Daoy (cell line): Measurements from ENCODE around the gene TTC34. TPM values are rescaled to one million over a fixed set of nuclear protein-coding genes. Genes with fewer than 3 reads are reported as not detected.
A peak's percentile ranks its signal among the peaks of the same experiment; 100 is the strongest.

Experiments
- DNase-seq: peaks from one replicate; pipeline ENCODE4 v3.0.0-alpha.2; 2015; ENCODE audit warnings: low read depth
- total RNA-seq: library from RNA; depleted of rRNA; stranded (reverse); fragments of >200 nt; shearing (Covaris generic); gene quantifications from 2 replicates; pipeline ENCODE4 v1.2.3, GENCODE V29; 2014; rRNA removed

Gene TTC34
- total RNA-seq, 1 experiment from 2014 or later: not detected

DNA sequence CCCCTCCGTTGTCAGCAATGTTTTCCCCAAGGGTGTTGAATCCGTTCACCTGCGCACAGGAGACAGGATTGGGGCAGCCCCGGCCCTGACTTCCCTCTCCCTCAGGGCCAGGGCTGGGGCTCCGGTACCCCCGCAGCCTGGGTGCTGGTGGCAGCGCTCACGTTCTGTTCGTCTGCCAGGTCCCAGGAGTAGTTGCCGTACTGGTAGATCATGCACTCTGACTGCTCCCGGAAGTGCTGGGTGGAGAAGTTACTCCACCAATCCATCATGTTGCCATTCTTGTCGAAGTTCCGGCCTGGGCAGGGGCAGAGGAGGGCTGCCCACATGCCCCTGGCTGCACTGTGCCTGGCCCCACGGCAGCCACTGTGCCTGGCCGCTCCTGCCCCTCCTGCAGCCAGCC is 208.8 kb downstream of the TTC34 start:
- DNase-seq: no peak

DNA sequence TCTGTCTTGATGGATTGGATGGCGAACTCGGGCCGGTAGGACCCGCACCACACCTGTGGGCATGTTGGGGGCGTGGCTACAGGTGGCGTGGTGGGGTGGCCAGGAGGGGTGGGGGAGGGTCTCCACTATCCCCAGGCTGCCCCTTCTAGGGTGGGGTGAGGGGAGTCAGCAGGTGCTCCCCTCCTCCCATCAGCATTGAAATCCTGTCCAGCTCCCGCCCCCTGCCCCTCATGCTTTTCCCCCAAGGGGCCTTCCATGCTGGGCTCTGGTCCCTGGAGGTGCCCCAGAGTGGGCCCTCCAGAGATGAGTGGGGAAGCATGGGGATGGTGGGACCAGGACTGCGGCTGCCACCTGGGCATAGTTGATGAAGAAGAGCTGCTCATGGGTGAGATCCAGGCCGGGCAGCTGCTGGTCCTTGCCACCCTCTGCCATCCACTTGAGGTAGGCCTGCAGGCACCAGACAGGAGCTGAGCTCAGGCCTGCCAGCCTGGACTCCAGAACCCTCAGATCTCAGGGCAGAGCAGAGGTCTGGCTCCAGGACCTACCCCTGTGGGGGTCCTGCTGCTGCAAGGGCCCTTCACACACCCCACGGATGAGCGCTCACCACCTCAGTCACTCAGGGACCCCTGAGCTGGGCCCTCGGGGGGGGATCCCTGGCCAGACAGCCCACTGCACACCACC is 209.8 kb downstream of the TTC34 start:
- no peak for DNase-seq

DNA sequence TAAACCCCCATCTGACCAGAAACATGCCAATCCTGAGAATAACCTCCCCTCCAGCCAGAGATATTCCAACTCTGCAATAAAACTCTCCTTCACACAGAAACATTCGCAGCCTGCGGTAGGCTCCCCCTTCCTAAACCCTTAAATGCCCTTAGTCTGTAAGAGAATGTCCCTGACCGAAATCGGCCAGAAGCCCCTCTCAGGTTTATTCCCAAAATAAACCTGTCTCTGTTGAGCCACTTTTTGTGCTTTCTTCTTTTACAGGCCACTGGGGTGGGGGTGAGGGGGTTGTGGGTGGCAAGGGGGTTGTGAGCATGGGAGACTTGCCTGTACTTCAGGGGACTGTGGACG is 210.3 kb downstream of the TTC34 start:
- no peak for DNase-seq

DNA sequence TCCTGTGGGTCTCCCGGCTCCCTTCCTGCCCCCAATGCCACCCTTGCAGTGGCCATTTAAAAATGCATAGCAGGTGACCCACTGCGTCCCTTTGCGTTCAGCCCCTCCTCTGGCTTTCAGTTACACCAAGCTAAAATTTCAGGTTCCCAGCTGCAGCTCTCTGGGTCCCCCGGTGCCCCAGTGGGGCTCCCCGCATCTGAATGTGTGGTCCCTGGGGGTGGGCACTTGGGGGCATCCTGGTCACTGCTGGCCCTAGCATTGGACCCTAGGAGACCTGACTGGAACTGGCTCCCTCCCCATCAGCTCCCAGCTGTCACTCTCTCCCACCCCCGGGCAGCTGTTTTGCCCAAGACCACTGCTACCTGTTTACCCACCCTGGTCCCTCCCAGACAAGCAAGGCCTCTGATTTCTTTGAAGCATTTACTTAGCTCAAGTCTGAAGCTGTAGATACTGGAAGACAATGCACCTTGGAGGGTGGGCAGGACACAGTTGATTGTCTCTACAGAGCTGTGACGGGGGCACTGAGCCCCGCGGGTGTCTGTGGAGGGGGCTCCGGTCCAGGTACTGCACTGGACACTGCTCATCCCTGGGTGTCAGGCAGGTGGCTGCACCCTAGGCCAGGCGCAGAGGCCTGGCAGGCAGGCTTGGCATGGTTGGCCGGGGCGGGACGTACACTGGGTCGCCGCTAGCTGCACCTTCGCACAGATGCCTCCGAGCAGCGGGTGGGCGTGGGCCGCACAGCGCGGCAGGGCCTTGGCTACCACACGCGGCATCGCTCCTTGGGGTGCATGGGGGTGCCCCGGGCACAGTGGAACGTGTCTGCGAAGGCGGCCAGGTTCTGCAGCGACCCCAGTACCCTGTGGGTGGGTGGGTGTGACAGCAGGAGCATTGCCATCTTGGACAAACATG is 211.0 kb downstream of the TTC34 start:
- DNase-seq: no peak

DNA sequence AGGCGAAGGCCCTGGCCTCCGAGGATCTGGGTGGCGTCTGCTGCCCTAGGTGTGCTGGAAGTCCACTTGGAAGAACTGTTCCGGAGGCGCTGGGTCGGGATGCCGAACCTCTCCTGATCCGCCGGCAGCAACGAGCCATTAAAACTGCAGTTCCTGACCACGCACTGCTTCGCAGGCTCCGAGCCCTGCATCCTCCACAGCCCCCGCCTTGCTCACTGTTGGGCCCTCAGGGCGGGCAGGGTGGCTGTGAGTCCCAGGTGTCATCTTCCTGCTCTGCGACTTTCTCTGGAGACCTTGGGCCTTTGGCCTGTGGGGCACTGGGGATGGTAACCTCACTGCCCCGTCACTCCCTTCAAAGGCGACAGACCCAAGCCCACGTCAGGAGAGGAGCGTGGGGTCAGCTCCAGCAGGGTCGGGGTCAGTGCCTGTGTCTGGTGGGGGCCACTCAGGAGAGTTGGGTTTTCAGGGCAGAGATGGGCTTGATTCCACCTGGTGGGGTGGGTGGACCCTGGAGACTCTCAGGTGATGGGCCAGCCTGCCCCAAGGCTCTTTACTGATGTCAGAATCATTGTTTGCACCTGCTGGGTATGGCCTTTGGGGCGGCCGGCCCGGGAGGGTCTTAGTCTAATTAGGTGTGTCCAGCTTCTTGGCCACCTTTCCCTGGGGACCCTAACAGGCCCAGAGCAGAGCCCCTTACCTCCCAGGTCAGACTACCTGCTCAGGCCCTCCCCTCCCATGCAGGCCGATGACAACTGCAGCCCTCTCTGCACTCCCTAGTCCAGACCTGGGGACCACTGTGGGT is 211.9 kb downstream of the TTC34 start:
- no peak for DNase-seq

DNA sequence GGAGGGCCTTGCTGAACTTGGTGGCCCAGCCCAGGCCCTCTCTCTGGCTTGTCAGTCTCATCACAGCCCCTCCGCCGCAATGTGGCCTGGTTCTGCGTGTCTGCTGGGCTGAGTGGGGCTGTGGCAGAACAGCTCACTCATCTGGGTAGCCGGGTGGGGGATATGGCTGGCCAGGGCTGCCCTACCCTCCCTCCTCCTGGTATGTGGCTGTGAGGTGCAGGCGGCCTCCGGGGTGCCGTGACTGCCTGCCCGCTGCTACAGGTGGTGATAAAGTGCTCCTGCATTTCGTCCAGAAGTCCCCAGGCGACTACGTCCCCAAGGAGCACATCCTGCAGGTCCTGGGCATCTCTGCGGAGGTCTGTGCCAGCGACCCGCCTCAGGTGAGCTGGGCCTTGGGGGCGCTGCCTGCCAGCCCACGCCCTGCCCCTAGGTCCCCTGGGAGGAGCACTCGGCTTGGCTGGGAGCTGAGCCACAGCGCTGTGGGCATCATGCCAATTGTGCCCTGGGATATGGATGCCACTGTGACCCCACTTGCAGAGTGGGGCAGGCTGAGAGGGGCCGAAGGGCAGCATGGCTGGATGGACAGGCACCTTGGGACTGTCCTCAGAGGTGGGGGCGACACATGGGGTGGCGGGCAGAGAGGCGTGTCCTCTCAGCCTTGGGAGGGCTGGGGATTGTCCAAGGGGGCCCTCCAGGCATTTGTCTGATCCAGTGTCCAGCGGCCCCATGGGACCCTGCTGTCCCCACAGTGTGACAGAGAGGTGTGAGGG is 212.6 kb downstream of the TTC34 start:
- DNase-seq: no peak

DNA sequence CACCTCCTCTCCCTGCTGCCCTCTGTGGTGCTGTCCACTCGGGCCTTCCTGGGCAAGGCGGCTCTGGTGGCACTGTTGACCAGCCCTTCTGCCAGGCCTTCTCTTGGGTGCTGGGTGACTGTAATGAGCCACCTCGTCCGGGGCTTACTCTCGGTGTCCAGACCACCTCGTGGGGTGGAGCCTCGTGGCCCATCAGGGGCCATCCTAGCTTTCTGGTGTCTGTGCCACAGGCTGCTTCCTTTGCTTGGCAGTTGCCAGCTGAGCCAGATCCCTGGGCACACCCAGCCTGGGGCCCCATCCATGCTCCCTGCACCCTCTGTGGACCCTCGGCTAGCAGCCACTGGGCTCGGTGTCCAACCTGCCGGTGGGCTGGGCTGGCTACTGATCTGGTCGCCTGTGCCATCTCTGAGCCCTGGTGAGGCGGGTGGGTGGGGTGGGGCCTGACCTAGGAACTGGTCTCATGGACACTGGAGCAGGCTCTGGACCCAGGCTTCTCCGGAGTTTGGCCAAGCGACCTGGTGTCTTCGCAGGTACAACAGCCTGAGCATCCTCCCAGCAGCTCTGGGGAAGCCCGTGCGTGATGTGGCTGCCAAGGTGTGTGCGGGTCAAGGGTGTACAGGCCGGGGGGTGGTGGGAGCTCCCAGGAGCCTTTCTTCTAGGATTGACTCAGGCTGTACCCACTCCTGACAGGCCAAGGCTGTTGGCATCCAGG is 213.5 kb downstream of the TTC34 start:
- no peak for DNase-seq

DNA sequence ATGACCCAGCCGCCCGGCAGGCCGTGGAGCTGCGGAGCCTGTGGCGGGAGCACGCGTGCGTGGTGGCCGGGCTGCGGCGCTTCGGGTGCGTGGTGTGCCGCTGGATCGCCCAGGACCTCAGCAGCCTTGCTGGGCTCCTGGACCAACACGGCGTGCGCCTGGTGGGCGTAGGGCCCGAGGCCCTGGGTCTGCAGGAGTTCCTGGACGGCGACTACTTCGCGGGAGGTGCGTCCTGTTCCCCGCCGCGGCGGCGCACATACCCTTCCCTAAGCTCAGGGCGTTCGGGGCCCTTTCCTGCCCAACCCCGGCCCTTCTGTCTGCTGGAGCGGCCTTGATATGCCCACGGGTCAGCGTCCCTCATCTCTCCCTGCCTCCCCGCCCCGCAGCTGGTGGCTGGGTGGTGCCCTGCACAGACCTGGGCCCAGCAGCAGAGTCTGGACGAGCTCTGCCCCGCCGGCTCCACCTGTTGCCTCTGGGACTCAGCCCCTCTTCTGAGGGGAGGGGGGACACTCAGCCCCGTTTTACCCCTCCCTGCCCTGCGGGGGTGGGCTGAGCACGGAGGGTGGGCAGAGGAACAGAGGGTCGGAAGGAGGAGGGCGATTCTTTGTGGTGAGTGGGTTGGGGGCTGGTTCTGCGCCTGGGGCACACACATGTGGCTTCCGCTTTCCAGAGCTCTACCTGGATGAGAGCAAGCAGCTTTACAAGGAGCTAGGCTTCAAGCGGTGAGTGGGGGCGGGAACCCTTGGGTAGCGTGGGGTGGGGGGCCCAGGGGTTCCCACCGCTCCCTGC is 214.2 kb downstream of the TTC34 start:
- DNase-seq: peak; percentile 50

DNA sequence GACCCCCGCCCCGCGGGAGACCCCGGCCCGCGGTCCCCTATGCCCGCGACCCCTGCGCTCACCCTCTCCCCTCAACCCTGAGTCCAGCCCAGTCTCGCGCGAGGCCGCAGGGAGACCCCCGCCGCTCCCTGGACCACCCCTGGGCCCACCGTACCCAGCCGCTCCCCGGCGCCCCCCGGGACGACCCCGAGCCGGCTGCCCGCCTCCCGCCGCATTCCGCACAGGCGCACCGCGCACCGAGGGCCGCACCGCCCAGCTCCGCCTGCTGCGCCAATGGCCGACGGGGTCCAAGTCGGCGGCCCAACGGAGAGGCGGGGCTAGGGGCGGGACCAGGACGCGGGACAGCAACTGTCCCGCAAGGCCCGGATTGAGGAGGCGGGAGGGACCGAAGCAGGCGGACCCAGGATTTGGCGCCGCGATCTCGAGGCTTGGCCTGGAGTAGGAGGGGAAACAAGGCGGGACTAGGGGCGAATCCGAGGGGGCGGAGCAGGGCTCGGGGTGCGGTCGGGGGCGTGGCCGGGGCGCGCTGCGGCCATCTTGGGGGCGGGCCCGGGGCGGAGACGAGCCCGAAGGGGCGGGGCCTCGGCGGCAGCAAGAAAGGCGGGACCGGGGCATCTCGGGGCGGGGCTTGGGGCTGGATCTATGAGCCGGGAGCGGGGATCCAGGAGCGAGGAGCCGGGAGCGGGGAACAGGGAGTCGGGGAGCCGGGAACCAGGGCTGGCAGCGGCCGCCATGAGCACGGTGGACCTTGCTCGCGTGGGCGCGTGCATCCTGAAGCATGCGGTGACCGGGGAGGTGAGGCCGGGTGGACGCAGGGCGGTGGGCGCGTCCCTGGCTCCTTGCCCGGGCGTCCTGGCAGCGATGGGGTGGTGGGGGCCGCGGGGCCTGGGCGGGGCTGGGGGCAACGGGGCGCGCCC is 215.1 kb downstream of the TTC34 start, which contains the start of gene PRXL2B:
PRXL2B (plus strand) TSS at position 624 of the 917 bp plus-strand sequence; CDS start at position 733, 109 bp downstream.
- peak; percentile 99 for DNase-seq

Other genes with a start within 250 kb of the TTC34 start
- gene TNFRSF14, start 245.3 kb downstream of the TTC34 start, total RNA-seq: 9.0 and 12.1 TPM in 2 replicates
- 13.0 and 20.6 TPM in 2 replicates for gene PRXL2B, start 214.9 kb downstream of the TTC34 start, total RNA-seq
- not detected in 2 replicates for gene MMEL1, start 168.7 kb downstream of the TTC34 start, total RNA-seq
- gene ACTRT2, start 219.8 kb upstream of the TTC34 start, total RNA-seq: not detected in 2 replicates